Esophagus muscularis mucosa (tissue), 4 donors: ENCODE data around the gene VPS37C. TPM values are rescaled to one million over a fixed set of nuclear protein-coding genes. Genes with fewer than 3 reads are reported as not detected.

Experiments used
- DNase-seq: peaks from one replicate; pipeline ENCODE4 v3.0.0-alpha.2; 2017; ENCODE audit errors: extremely low spot score
- H3K27ac ChIP-seq, 4 donors: fragments of 200-600 bp; sonication (generic); replicated peaks in 1 of 4; 1 replicate in 3 of 4; 2 replicates in 1 of 4; pipeline ENCODE4 v1.5.1; 2016 to 2019; ENCODE audit warnings: mild to moderate bottlenecking in 1 of 4
- H3K27me3 ChIP-seq, 4 donors: fragments of 200-600 bp; sonication (generic); one replicate each; pipeline versions ENCODE4 v1.5.1 to v1.6.0; 2016 to 2019
- H3K36me3 ChIP-seq, 4 donors: fragments of 200-600 bp; sonication (generic); one replicate each; pipeline ENCODE4 v1.5.1; 2016 to 2019
- H3K4me1 ChIP-seq, 4 donors: fragments of 200-600 bp; sonication (generic); one replicate each; pipeline ENCODE4 v1.5.1; 2016 to 2019
- H3K4me3 ChIP-seq, 4 donors: fragments of 200-600 bp; sonication (generic); 1 replicate in 2 of 4; 2 replicates in 2 of 4; pipeline ENCODE4 v1.5.1; 2016 to 2019; ENCODE audit warnings: mild to moderate bottlenecking in 4 of 4, moderate library complexity in 1 of 4
- H3K9me3 ChIP-seq, 4 donors: fragments of 200-600 bp; sonication (generic); 1 replicate in 3 of 4; 2 replicates in 1 of 4; pipeline ENCODE4 v1.5.1; 2016 to 2019
- CTCF ChIP-seq, 3 experiments: fragments of 200-600 bp in 2 of 3; fragments of 450-650 bp in 1 of 3; sonication (generic) in 2 of 3; IDR thresholded peaks; one replicate each; pipeline ENCODE4 v1.5.1; 2017 to 2019; ENCODE audit warnings: antibody characterized with exemption in 3 of 3, mild to moderate bottlenecking in 2 of 3, moderate library complexity in 1 of 3
- EP300 ChIP-seq: sonication (generic); formaldehyde crosslinking; IDR thresholded peaks from one replicate; pipeline ENCODE4 v1.6.1; 2017; ENCODE audit warnings: antibody characterized with exemption
- POLR2A ChIP-seq: fragments of 450-650 bp; IDR thresholded peaks from one replicate; pipeline ENCODE4 v1.6.1; 2017; ENCODE audit warnings: antibody characterized with exemption, moderate library complexity, mild to moderate bottlenecking, low read depth
- POLR2AphosphoS5 ChIP-seq, 2 donors: sonication (generic); formaldehyde crosslinking; IDR thresholded peaks; one replicate each; pipeline ENCODE4 v1.6.1; 2017; ENCODE audit warnings: antibody characterized with exemption in 2 of 2
- WGBS: methylation state at CpG from one replicate; pipeline ENCODE4 v1.1.5; 2018; 5-methylcytosine and 5-hydroxymethylcytosine counted together
- intact Hi-C: fragments of 100-400 bp; cut with DNase I; formaldehyde crosslinking; loops from one replicate; pipeline ENCODE4 v1.15.1; 2023
- total RNA-seq, 4 donors: library from RNA; depleted of rRNA; stranded (reverse); fragments of >200 nt; gene quantifications; one replicate each; pipeline versions ENCODE4 v1.1.0 to v1.2.1, GENCODE V29; 2016

The VPS37C gene
- total RNA-seq, 4 donors from 2014 or later = 29.1 to 43.5 (median 38.1) TPM

- Histone ChIP-seq H3K4me1 (peaks cover 42 to 77% (median 69%) of the 10 kb centered on the region in 4 donors), H3K36me3 (peaks cover 0 to 4% (median 0%) of the 10 kb centered on the region in 4 donors), H3K9me3 (peaks cover 0 to 11% (median 6%) of the 10 kb centered on the region in 4 donors), H3K4me3 (no peak overlapping the region), H3K27me3 (no peaks in the 10 kb centered on the region), H3K27ac (peak overlapping the region in 1 of 4 donors; percentile 87)
- TF ChIP-seq EP300 (no peak), CTCF (IDR thresholded peaks at IDR 0.05) (no peak), POLR2A (no peak), POLR2AphosphoS5 (IDR thresholded peaks at IDR 0.05) (no peak)
- no peak for DNase-seq
- intact Hi-C loops = loop anchor here (10.0 kb wide), 1 partner anchor 251 kb away; the partner anchor contains the start of gene PRPF19
- 100% methylated on average over 1 of the region's 1 CpG for WGBS
Observed at GRCh38 chr11:61155312-61155711, 5.9 kb downstream of the VPS37C start.

GRCh38 chr11:61154528-61154927 is 6.7 kb downstream of the VPS37C start:
- Histone ChIP-seq H3K4me3 (no peak overlapping the region), H3K9me3 (peaks cover 0 to 11% (median 6%) of the 10 kb centered on the region in 4 donors), H3K4me1 (peaks cover 44 to 77% (median 69%) of the 10 kb centered on the region in 4 donors), H3K27me3 (no peaks in the 10 kb centered on the region), H3K27ac (peak overlapping the region; percentile 83 to 89 (median 88)), H3K36me3 (peaks cover 0 to 4% (median 0%) of the 10 kb centered on the region in 4 donors)
- TF ChIP-seq POLR2AphosphoS5 (IDR thresholded peaks at IDR 0.05) (no peak), CTCF (IDR thresholded peaks at IDR 0.05) (no peak), EP300 (no peak), POLR2A (no peak)
- WGBS = 89% methylated on average over 4 of the region's 4 CpGs
- intact Hi-C loops = loop anchor here (10.0 kb wide), 1 partner anchor 250 kb away; the partner anchor contains the start of gene PRPF19
- DNase-seq = no peak

GRCh38 chr11:61153593-61154095 is 7.6 kb downstream of the VPS37C start:
- Histone ChIP-seq H3K4me1 (peaks cover 41 to 77% (median 69%) of the 10 kb centered on the region in 4 donors), H3K27ac (peak overlapping the region; percentile 83 to 89 (median 88)), H3K4me3 (peak overlapping the region in 1 of 4 donors; percentile 22), H3K9me3 (peaks cover 0 to 11% (median 6%) of the 10 kb centered on the region in 4 donors), H3K36me3 (peaks cover 0 to 4% (median 0%) of the 10 kb centered on the region in 4 donors), H3K27me3 (no peaks in the 10 kb centered on the region)
- intact Hi-C loops = loop anchor here (10.0 kb wide), 1 partner anchor 249 kb away; the partner anchor contains the start of gene PRPF19
- TF ChIP-seq POLR2AphosphoS5 (IDR thresholded peaks at IDR 0.05) (no peak), CTCF (IDR thresholded peaks at IDR 0.05) (no peak), POLR2A (no peak), EP300 (no peak)
- WGBS = 83% methylated on average over 2 of the region's 2 CpGs
- no peak for DNase-seq

GRCh38 chr11:61152816-61153592 is 8.2 kb downstream of the VPS37C start:
- TF ChIP-seq CTCF (IDR thresholded peaks at IDR 0.05) (no peak), POLR2AphosphoS5 (IDR thresholded peaks at IDR 0.05) (peak in 1 of 2 donors; percentile 11)
- WGBS = 60% methylated on average over 7 of the region's 9 CpGs
- peaks cover 0 to 11% (median 6%) of the 10 kb centered on the region in 4 donors for H3K9me3 ChIP-seq
- peak overlapping the region; percentile 83 to 89 (median 88) for H3K27ac ChIP-seq
- no peak for DNase-seq
- H3K27me3 ChIP-seq = no peaks in the 10 kb centered on the region
- peak overlapping the region in 1 of 4 donors; percentile 22 for H3K4me3 ChIP-seq
- H3K36me3 ChIP-seq = peaks cover 0 to 4% (median 0%) of the 10 kb centered on the region in 4 donors
- intact Hi-C loops = loop anchor here (10.0 kb wide), 1 partner anchor 248 kb away; the partner anchor contains the start of gene PRPF19
- peaks cover 45 to 77% (median 69%) of the 10 kb centered on the region in 4 donors for H3K4me1 ChIP-seq
